Activated CD8-positive, alpha-beta memory T cell treated with anti-CD3 and anti-CD28 coated beads, Interleukin-2, amount 50 U/mL, for 1 hour (primary cell): ENCODE results near the gene RPP14.

Experiments
- DNase-seq: peaks from one replicate; pipeline ENCODE4 v3.0.0-alpha.2; 2020; ENCODE audit errors: extremely low read depth

Gene RPP14

DNA sequence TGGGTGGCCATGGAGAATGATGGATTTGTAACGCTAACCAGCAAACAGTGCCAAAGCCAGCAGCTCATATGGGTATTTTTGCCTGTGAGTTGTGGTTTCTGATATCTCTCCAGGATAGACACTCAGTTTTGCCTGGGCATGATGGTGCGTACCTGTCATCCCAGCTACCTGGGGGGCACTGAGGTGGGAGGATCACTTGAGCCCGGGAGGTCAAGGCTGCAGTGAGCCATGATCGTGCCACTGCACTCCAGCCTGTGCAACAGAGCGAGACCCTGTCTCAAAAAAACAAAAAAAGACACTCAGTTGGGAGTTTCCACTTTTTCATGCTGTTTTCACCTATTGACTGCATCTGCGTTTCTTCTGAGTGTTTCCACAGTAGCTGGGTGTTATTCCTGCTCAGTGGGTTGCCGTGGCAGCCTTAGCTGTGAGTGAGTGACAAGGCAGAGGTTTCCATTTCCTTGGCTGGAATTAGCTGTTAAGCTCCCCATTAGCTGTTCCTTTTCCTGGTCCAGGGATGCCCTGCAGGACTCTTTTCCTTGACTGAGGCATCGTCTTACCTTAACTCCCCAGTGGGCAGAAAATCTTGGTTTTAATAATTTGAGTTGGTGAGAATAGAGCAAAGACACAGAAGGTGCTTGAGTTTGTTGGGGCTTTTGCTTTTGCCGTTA, 14.2 kb upstream of the RPP14 start:
- DNase-seq = no peak

DNA sequence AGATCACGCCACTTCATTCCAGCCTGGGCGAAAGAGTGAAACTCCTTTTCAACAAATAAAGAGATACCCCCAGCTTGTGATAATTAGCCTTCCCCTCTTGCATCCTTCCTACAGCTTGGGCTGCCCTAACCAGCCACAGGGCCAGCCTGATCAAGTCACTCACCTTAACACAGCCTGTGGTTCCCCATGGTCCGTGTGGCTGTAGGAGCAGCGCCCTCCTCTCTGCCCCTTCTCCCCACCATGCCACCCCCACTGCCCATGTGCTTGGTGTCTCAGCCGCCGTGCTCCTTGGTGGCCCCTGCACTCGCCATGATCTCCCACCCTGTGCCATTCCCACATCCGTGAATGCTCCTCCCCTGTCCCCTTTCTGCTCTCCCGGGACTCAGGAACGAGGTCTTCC, 13.2 kb upstream of the RPP14 start:
- no peak for DNase-seq

DNA sequence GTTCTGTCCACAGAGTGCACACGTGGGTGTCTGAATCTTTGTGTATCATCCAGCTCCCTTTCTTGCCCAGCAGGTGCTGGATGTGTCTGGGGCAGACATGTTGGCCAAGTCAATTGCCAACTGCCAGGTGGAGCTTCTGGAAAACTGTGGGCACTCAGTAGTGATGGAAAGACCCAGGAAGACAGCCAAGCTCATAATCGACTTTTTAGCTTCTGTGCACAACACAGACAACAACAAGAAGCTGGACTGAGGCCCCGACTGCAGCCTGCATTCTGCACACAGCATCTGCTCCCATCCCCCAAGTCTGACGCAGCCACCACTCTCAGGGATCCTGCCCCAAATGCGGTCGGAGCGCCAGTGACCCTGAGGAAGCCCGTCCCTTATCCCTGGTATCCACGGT, 12.5 kb upstream of the RPP14 start:
- no peak for DNase-seq

DNA sequence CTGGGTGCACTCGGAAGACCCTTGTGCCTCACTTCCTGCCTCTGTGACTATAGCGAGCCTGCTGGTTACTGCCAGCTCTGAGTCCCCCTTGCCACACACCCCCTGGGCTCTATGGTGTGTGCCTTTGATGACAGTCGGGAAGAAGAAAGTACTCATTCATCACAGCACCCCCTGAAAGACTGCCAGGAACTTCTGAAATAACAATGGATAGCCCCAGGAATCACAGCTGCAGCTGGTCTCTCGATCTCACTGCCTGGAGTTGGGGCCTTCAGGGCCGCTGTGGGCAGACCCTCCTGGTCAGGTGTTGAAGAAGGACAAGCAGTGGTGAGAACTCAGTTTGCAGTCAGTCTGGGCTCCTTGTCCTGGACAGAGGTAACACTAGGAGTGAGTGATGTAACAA, 9.8 kb upstream of the RPP14 start:
- DNase-seq = no peak

DNA sequence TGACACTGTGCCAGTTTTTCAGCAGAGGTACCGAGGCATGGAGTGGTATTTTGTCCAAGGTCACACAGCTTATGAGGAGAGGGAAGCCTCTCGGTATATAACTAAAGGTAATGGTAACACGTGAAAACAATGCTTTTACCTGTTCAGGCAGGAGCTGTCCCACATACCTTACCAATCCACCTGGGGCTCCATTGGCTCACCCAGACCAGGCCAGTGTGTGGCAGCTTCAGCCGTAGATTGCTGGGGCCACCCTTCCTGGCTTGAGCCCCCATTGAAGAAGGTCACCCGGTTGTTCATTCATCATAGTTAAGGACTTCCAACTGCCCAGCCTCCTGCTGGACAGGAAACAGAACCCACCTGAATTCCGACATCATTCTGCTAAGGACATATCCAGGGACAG, 9.2 kb upstream of the RPP14 start:
- DNase-seq = no peak

DNA sequence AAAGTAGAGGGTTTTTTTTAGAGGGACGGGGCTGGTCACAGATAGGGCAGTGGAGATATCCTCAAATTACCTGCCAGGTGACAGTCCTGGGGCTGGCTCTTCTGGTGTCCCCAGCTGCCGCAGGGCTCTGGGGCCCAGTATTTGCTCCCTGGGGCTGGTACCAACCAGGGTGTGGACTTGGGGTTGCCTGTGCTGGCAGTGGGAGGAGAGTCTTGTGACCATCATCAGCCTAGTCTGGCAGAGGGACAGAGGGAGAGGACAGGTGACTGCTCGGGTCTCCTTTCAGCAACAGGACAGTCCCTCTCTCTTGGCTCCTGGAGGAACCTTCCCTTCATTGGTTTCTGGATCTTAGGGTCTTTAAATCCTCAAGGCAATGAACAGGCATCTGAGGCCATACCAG, 7.9 kb upstream of the RPP14 start:
- no peak for DNase-seq

DNA sequence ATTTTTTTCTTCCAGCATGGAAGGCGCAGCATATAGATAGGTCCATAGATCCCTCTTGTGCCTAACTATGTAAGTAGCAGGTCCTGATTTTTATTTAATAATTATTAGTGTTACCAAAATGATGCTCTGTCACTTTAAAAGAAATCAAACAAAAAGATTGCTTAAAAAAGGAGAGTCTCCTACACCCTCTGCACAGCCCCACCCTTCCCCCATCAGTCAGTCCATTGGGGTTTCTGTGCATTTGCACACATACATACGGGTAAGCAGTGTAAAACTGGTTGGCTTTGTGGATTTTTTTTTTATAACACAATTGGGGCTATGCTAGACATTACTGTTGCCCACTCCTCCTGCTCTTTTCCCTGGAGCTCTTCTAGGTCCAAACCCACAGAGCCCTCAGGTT, 7.0 kb upstream of the RPP14 start:
- DNase-seq = no peak

DNA sequence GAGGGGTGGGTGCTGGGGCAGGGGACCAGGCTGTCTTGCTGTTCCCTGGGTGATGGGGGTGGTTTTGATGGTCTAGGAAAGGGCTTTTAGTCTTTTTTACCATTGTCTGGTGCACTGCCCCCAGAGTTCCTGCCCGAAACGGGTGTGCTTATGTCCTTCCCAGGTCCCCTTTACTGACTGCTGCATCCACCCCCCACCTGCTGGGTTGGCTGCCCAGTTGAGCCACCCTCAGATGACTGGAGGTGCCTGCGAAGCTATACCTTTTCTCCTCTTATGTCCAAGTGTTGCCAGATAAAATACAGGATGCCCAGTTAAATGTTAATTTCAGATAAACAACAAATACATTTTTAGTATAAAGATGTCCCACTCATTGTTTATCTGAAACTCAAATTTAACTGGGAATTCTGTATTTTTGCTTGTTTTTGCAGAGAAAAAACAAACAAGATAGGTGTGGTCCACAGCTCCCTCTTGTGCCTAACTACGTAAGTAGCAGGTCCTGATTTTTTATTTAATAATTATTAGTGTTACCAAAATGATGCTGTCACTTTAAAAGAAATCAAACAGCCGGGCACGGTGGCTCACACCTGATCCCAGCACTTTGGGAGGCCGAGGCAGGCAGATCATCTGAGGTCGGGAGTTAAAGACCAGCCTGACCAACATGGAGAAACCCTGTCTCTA, 6.1 kb upstream of the RPP14 start:
- no peak for DNase-seq

DNA sequence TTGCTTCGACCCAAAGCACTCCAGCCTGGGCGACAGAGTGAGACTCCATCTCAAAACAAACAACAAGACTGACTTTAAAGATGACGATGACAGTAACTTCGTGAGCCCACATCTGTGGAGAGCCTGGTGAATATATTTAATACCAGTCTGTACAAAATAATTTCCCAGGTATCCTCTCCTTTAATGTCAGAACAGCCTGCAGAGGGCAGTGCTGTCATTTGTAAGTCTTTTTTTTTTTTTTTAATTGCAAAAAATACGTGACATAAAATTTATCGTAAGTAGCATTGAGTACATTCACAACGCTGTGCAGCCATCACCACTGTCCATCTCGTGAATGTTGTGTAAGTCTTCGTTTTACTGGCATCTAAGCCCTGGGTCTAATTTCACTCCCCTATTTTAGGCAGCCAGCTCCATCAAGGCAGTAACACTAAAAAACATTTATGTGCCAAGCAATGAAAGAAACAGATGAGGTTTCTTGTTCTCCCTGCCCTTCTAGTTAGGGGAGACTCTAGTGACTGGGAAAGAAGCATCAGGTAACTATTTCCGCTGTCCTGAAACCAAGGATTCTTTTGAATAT, 1.7 kb downstream of the RPP14 start:
- DNase-seq = no peak

DNA sequence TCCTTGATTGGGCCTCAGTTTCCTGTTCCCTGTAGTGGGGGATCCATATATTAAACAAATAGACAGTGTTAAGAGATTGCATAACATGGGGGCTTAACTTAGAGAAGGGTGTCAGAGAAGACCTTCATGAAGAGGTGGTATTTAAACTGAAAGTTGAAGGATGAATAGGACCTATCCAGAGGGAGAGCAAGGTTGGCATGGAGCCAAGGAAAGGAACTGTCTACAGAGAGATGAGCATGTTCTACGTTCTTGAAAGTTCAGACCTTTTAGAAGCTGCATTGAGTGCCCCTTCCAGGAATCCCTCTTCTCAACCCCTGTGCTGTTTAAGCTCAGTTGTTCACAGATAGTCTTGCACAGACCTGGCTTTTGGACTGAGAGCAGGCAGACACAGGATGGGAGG, 2.7 kb downstream of the RPP14 start:
- DNase-seq = no peak

DNA sequence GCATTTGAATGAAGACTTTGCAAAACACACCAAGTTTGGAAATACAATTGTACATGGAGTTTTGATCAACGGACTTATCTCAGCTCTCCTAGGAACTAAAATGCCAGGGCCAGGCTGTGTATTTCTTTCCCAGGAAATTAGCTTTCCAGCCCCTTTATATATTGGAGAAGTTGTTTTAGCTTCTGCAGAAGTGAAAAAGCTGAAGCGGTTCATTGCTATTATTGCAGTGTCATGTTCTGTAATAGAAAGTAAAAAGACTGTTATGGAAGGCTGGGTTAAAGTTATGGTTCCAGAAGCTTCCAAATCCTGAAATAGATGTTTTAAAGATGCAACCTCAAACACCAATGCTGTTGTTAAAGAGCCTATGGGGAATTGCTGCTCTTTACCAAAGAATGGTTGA, 11.8 kb downstream of the RPP14 start:
- no peak for DNase-seq

DNA sequence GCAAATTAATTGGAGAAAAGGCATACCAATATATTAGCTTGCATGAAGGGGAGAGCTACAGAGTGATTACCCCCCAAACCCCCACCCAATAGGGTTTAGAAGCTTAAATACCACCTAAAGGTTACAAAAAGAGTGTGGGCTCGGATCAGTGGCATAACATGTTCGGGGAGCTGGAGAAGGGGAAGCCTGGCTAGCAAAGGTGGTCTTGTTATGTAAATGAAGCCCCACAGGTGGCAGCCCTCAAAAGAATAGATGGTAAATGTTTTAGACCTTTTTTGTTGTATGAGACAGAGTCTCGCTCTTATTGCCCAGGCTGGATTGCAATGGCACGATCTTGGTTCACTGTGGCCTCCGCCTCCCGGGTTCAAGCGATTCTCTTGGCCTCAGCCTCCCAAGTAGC, 15.7 kb downstream of the RPP14 start:
- no peak for DNase-seq

DNA sequence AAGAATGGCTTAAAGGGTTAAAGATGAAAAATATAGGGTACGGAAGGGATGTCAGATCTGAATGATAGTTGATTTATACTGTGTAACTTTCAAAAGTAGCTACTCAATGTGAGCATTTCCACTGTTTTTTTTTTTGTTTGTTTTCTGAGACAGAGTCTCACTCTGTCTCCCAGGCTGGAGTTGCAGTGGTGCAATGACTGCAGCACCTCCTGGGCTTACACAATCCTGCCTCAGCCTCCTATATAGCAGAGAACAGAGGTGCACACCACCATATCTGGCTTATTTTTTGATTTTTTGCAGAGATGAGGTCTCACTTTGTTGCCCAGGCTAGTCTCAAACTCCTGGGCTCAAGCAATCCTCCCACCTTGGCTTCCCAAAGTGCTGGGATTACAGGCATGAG, 16.7 kb downstream of the RPP14 start:
- no peak for DNase-seq

DNA sequence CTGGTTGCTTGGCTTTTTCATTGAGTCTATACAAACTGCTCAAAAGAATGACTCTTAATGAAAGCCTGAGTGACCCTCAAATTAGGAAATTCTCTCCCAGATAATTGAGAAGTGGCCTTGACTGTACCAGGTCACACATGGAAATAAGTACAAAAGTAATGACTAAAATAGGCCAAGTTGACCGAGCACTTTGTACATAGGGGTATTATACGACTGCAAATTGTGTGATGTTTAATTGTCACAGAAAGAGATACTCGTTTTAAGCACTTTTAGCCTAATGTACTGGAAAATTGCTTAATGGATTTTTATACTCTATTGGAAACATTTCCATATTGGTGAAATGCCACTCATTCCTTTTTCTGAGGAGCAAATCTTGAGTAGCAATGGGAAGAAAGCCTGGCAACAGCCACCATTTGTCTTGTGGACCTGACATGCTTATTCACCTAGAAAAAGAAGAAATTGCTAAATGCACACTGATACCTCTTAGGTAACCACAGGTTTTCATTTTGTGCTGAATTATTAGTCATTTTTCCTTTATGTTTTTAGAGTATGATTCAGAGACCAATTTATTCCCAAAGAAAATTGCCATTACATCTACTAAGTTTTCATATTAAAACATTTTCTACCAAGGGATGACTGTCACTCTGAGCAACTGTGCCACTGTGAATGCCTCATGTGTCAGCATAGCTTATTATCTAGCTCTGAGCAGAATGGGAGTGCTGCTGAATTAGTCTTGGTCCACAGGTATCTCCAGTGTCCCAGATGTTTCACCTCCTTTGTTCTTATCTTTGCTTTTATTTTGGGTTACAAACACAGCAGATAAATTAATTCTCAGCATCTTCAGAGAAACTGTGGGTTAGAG, 17.7 kb downstream of the RPP14 start:
- DNase-seq = no peak

DNA sequence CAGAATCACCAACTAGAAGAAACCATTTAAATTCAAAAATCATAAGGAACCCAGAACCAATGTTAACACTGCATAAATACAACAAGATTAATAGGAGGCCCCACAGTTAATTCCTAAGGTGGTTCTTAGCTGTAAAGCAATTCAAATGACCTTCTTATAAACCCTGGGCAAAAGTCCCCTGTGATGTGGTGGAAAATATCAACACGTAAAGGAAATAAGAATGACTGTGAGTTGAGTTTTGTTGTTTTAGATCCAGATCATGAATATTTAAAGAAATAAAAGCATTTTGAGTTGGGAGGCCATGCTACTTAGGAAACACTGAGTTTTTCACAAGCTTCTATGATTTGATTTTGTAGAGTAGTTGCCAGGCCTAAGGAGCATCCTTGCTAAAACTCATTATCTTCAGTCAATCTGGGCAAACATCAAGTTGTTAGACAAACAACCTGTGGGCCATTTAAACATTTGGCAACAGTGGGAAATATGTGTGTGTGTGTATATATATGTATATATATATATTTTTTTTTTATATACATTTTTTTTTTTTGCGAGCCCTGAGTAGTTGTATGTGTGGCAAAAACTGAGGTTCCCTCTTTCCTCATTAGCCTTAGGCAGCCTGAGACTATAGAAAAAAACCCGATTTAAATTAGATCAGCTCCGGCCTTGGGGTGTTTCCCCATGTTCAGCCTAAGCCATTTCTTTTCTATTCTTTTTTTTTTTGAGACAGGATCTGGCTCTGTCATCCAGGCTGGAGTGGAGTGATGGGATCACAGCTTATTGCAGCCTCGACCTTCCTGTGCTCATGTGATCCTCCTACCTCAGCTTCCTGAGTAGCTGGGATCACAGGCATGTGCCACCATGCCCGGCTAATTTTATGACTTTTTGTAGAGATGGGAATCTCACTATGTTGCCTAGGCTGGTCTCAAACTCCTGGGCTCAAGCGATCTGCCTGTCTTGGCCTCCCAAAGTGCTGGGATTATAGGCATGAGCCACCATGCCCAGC, 18.6 kb downstream of the RPP14 start:
- no peak for DNase-seq

DNA sequence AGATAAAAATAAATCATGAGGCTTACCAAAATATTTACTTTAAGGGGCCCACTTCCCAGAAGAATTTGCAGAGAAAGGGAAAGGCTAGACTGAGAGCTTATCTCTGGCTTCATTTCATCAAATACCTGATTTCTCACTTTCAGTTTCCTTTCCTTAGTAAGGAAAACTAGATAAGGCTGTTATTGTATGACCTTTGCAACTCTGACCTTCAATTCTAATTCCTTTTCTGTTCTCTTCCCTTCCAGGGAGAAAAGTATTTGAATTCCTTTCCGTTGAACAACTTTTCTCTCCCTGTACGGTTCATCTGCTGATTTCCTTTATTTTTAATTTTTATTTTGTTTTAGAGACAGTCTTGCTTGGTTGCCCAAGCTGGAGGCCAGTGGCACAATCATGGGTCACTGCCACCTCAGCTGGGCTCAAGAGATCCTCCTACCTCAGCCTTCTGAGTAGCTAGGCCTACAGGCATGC, 19.5 kb downstream of the RPP14 start:
- no peak for DNase-seq

DNA sequence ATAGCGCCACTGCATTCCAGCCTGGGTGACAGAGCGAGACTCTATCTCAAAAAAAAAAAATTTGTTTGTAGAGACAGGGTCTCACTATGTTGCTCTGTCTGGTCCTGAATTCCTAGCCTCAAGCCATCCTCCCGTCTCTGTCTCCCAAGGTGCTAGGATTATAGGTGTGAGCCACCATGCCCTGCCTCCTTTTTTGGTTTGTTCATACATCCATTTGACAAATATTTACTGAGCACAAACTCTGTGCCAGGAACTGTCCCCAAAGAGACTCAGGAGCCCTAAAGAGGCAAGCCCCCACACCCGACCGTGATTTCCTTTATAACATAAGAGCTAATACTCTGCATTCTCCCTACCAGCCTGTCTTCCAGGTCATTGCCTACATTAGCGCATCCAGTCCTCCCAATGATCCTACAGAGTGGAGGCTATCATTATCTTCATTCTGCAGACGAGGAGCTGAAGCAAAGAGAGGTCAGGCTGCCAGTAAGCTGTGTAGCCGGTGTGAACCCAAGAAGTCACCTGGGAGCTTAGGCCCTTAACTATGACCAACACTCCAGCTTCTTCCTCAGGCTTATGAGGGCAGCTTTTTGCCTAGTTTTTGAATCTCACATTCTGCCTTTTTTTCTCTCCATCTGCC, 20.3 kb downstream of the RPP14 start:
- DNase-seq = no peak

DNA sequence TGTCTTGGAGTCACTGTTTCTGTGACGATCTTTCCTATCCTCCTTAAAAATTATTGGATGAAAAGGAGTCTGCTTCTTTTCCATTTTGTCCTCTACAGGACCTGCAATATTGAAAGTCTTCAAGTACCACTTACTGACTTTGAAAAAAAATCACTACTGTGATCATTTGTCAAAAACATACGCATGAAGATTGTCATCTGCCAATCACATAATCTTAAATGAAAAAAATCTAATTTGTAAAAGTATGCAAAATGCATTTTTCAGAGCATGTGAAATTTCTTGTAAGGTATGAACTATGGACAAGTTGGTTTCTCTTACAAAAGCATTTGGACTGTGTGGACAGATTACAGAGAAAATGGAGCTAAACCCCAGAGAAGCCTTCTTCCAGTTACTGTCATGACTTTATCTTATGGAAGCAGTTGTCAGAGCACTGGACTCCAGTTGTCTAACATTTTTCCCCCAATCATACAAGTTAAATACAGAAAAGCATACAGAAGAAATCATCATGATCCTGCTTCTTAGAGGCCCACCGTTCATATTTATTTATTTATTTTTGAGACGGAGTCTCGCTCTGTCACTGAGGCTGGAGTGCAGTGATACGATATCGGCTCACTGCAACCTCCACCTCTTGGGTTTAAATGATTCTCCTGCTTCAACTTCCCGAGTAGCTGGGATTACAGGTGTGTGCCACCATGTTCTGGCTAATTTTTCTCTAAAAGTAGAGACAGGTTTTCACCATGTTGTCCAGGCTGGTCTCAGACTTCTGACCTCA, 23.3 kb downstream of the RPP14 start:
- no peak for DNase-seq

DNA sequence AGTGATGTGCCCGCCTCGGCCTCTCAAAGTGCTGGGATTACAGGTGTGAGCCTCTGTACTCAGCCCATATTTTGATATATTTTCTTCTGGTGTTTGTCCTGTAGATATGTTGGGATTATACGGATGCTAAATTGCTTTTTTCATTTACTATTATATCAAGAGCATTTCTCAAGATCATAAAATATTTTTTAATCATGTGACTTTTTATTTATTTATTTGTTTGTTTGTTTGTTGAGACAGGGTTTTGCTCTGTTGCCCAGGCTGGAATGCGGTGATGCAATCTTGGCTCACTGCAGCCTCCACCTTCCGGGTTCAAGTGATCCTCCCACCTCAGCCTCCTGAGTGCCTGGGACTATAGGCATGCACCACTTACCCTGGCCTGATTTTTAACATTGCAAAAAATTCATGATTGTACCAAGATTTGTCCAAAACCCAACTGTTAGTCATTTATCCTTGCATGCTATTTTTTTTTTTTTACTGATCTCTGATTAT, 23.9 kb downstream of the RPP14 start:
- no peak for DNase-seq
